ENCODE results near the gene TLR10.

DNA sequence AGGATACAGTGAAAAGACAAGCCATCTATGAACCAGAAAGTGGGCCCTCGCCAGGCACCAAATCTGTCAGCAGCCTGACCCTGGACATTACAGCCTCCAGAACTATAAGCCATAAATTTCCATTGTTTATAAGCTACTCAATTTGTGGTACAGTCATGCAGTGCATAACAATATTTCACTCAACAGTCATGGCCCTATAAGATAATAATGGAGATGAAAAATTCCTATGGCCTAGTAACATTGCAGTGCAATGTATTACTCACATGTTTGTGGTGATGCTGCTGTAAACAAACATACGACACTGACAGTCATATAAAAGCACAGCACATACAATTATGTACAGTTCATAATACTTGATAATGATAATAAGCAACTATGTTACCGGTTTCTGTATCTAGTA is 38.9 kb upstream of the TLR10 start:
- TF ChIP-seq, protein P1, sequence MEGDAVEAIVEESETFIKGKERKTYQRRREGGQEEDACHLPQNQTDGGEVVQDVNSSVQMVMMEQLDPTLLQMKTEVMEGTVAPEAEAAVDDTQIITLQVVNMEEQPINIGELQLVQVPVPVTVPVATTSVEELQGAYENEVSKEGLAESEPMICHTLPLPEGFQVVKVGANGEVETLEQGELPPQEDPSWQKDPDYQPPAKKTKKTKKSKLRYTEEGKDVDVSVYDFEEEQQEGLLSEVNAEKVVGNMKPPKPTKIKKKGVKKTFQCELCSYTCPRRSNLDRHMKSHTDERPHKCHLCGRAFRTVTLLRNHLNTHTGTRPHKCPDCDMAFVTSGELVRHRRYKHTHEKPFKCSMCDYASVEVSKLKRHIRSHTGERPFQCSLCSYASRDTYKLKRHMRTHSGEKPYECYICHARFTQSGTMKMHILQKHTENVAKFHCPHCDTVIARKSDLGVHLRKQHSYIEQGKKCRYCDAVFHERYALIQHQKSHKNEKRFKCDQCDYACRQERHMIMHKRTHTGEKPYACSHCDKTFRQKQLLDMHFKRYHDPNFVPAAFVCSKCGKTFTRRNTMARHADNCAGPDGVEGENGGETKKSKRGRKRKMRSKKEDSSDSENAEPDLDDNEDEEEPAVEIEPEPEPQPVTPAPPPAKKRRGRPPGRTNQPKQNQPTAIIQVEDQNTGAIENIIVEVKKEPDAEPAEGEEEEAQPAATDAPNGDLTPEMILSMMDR (IDR thresholded peaks at IDR 0.05) = no peak
- no peak for TF ChIP-seq POLR2A (IDR thresholded peaks at IDR 0.05)

Data from heart left ventricle (tissue), 13 donors.